GM19099 (cell line): ENCODE measurements around the gene ZNG1E.
A peak's percentile ranks its signal among the peaks of the same experiment; 100 is the strongest.
"Not testable (repeated sequence)": the region's sequence is repeated elsewhere in the genome, so short reads cannot be mapped to it uniquely, and the experiment has no call there.

Source experiments
- POLR2A ChIP-seq: IDR thresholded peaks from 3 replicates; pipeline ENCODE4 v1.6.1; 2011; ENCODE audit warnings: low read depth; ENCODE audit not compliant: insufficient read length; ENCODE audit errors: extremely low read depth

ZNG1E gene

DNA sequence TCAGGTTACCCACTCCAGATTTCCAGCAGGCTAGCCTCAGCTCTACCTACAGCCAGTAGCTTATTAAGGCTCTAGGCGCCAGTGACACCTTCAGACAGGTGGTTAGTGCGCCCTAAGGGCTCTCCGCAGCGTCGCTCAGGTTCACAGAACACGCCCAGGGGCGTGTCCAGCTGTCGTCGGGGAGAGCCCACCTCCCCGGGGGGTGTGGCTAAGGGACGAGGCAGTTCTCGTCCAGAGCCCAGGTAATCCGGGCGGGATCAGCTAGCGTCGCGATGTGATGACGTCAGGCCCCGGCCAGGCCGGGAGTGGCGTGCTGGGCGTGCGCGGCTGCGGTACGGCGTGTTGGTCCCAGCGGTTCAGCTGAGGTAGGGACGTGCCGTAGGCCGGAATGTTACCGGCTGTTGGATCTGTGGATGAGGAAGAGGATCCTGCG is at the start of gene ZNG1E:
TSS of gene ZNG1E (plus strand) at position 340 of the 433 bp plus-strand sequence. CDS start at position 389, 49 bp downstream.
- TF ChIP-seq POLR2A, result peak; percentile 43

DNA sequence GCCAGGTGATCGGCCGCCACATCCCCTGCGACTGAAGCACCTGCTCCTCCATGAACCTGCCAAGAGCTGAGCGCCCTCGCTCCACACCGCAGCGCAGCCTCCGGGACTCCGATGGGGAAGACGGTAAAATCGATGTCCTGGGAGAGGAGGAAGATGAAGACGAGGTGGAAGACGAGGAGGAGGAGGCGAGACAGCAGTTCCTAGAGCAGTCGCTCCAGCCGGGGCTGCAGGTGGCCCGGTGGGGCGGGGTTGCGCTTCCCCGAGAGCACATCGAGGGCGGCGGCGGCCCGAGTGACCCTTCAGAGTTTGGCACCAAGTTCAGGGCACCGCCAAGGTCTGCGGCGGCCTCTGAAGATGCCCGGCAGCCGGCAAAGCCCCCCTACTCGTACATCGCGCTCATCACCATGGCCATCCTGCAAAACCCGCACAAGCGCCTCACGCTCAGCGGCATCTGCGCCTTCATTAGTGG is 61.4 kb downstream of the ZNG1E start, which contains the start of gene FOXD4L4:
TSS of gene FOXD4L4 (plus strand) at position 51 of the 469 bp plus-strand sequence. CDS start at position 51, 0 bp downstream.
- TF ChIP-seq POLR2A, result not testable (repeated sequence)
